Ectodermal cell (in vitro differentiated cells): ENCODE data around the gene ATP6V1F.

Source experiments
- H3K27ac ChIP-seq: 2 replicates; pipeline ENCODE4 v1.7.0; 2013; ENCODE audit warnings: mild to moderate bottlenecking, low read depth, low read length; ENCODE audit not compliant: insufficient read depth, poor library complexity, severe bottlenecking
- H3K27me3 ChIP-seq: 2 replicates; pipeline ENCODE4 v1.7.0; 2013; ENCODE audit warnings: mild to moderate bottlenecking, low read length; ENCODE audit not compliant: insufficient read depth, control insufficient read depth, poor library complexity, severe bottlenecking
- H3K36me3 ChIP-seq: one replicate; pipeline ENCODE4 v1.7.0; 2013; ENCODE audit warnings: low read length; ENCODE audit not compliant: control insufficient read depth, insufficient read depth
- H3K4me1 ChIP-seq: one replicate; pipeline ENCODE4 v1.7.0; 2013; ENCODE audit warnings: low read length; ENCODE audit not compliant: control insufficient read depth, insufficient read depth
- H3K4me3 ChIP-seq: 2 replicates; pipeline ENCODE4 v1.7.0; 2013; ENCODE audit warnings: low read depth, low read length, control low read depth; ENCODE audit not compliant: insufficient read depth
- H3K9me3 ChIP-seq: 2 replicates; pipeline ENCODE4 v1.7.0; 2013; ENCODE audit warnings: mild to moderate bottlenecking, low read length, moderate library complexity; ENCODE audit not compliant: control insufficient read depth
- WGBS, 2 experiments: methylation state at CpG; one replicate each; pipeline ENCODE4 v1.1.7; 2013; ENCODE audit warnings: missing lambda C conversion rate in 2 of 2; 5-methylcytosine and 5-hydroxymethylcytosine counted together

Gene ATP6V1F

DNA sequence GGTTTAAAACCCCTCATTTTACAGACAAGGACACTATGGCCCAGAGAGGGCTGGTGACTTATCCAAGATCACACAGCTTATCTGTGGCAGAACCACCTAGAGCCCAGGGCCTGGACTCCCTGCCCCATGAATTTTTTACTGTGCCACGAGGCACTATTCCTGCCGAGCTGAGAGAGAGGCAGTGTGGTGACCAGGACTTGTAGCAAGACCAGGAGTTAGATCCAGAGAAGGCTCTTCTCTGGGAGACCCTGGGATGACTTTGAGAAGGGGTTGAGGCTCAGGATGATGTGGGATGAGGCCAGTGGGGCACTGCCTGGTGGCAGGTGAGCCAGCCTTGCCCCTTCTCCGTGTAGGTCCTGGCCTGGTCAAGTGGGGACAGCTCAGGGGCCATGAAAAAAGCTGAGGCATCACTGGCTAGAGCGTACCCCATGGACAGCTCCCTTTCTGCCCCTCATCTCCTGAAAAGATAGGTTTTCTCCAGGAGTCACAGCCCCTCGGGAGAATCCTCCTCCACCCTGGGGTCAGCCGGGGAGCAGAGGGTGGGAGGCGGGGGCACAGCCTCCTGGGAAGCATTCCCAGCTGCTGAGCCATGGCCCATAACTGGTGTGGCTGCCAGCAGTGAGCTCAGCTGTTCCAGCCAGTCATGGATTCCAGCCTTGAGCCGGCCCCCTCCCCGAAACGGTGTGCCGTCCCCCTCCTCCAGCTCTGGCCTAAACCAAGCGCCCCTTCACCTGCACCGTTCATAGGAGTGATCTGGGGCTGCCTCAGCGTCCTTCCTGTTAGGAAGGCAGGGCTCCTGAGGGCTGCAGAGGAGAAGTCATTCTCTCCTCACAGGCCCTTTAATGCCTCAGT lies 26.6 kb upstream of the ATP6V1F start:
- Histone ChIP-seq H3K9me3 (no peaks in the 10 kb centered on the region), H3K36me3 (peaks cover 2% of the 10 kb centered on the region), H3K4me3 (no peak overlapping the region), H3K27me3 (peaks cover 3% of the 10 kb centered on the region), H3K27ac (no peak overlapping the region), H3K4me1 (peaks cover 24% of the 10 kb centered on the region)
- 92% methylated on average over 14 of the region's 14 CpGs for WGBS, 2 experiments

DNA sequence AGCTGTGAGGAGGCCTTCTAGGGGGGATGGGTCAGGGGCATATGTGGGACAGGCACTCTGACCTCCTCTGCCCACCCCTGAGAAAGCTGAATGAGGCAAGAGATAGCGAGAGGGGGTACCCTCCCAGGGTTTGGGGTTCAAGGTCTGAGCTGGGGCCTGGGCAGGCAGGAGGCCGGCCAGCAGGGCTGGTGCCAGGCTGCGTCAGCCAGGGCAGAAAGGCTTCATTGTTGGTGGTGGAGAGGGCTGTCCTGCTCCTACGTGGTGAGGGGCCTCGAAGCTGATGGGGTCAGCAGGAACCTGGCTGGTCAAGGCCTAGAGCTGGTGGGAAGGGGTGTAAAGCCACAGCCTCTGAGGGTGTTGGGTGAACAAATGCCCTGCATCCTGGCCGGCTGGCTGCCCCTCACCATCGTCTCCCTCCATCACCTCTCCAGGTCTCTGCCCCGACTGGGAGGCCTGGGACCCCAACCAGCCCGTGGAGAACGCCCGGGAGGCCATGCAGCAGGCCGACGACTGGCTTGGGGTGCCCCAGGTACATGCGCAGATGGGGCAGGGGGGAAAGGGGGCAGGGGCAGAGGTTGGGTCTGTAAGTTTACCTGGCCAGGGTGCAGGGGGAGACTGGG lies 25.8 kb upstream of the ATP6V1F start:
- Histone ChIP-seq H3K4me1 (peaks cover 21% of the 10 kb centered on the region), H3K36me3 (peaks cover 6% of the 10 kb centered on the region), H3K27ac (no peak overlapping the region), H3K4me3 (no peak overlapping the region), H3K27me3 (no peaks in the 10 kb centered on the region), H3K9me3 (no peaks in the 10 kb centered on the region)
- WGBS, 2 experiments = 94 to 96% methylated on average over 14 of the region's 14 CpGs

DNA sequence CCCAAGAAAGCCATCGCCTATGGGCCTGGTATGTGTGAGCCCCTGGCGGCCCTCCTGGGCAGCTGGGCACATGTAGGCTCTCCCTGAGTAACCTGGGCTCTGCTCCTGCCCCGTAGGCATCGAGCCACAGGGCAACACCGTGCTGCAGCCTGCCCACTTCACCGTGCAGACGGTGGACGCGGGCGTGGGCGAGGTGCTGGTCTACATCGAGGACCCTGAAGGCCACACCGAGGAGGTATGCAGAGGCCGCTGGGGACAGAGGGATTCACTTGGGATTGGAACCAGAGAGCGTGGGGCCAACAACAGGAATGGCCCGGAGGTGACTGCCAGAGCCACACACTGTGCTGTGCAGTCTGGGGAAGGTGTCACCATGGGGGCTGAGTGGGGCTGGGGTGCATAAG lies 25.1 kb upstream of the ATP6V1F start:
- H3K9me3 ChIP-seq = no peaks in the 10 kb centered on the region
- no peak overlapping the region for H3K4me3 ChIP-seq
- WGBS, 2 experiments = 96% methylated on average over 16 of the region's 16 CpGs
- peaks cover 15% of the 10 kb centered on the region for H3K4me1 ChIP-seq
- H3K27me3 ChIP-seq = no peaks in the 10 kb centered on the region
- H3K27ac ChIP-seq = no peak overlapping the region
- peaks cover 6% of the 10 kb centered on the region for H3K36me3 ChIP-seq

DNA sequence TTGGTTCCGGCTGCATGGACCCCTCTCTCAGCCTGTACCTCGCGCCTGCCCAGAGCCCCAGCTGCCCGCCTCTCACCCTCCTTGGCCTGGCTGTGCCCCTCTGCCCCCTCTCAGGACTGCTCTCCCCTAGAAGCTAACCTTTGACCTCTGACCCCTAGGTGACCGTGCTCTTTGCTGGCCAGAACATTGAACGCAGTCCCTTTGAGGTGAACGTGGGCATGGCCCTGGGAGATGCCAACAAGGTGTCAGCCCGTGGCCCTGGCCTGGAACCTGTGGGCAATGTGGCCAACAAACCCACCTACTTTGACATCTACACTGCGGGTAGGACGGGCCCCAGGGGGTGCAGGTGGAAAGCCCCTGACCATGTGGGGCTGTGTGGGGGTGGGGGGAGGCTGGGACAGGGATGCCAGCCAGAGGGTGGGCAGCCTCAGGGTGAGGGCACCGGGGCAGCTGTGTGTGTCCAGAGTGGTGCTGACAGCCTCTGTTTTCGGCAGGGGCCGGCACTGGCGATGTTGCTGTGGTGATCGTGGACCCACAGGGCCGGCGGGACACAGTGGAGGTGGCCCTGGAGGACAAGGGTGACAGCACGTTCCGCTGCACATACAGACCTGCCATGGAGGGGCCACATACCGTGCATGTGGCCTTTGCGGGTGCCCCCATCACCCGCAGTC lies 24.4 kb upstream of the ATP6V1F start:
- WGBS, 2 experiments = 95% methylated on average over 22 of the region's 22 CpGs
- Histone ChIP-seq H3K4me1 (peaks cover 8% of the 10 kb centered on the region), H3K27me3 (no peaks in the 10 kb centered on the region), H3K9me3 (no peaks in the 10 kb centered on the region), H3K27ac (no peak overlapping the region), H3K4me3 (no peak overlapping the region), H3K36me3 (peaks cover 6% of the 10 kb centered on the region)

DNA sequence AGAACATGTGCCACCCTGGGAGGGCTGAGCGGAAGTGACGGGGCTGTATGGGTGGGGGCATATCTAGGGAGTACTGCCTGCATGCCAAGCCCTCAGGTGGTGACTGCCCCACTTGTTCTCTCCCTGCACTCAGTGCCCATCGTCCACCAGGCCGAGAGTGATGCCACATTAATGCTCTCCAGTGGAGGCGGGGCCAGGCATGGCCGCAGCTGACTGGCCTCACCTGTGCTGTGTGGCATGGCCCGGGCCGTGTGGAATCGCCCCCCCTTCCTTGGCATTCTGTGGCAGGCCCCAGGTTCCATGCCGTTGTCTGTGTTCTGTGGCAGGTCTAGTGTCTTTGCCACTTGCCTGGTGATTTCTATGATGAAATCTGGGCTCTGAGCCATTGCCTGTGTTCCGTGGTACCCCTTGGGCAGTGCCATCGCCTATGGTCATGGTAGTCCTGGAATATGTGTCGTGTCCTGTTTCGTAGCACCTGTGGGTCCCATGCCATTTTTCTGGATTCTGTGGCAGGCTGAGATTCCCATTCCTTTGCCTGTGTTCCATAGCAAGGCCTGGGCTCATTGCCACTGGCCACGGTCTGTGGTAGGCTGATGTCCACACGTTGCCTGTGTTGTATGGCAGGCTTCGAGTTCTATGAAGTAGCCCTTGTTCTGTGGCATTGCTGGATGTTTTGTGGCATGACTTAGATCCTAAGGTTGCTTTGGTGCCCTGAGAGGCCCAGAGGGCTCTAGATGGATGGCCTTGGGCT lies 23.5 kb upstream of the ATP6V1F start:
- Histone ChIP-seq H3K9me3 (no peaks in the 10 kb centered on the region), H3K27ac (no peak overlapping the region), H3K4me3 (no peak overlapping the region), H3K36me3 (peaks cover 6% of the 10 kb centered on the region), H3K27me3 (no peaks in the 10 kb centered on the region), H3K4me1 (peaks cover under 1% of the 10 kb centered on the region)
- 93% methylated on average over 17 of the region's 17 CpGs for WGBS, 2 experiments

DNA sequence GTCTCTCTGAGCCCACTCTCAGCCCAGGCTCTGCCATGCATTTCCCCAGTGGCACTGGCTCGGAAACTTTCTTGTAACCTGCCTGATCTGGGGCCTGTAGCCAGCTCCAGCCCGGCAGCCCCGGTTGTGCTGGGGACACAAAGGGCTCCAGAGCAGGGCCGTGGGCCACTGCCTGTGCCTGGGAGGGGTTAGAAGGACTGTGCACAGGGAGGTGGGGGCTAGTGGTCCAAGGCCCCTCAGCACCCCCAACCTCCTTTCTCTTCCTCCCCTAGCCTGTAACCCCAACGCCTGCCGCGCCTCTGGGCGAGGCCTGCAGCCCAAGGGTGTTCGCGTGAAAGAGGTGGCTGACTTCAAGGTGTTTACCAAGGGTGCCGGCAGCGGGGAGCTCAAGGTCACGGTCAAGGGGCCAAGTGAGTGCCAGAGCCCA lies 22.9 kb upstream of the ATP6V1F start:
- no peaks in the 10 kb centered on the region for H3K27me3 ChIP-seq
- H3K27ac ChIP-seq = no peak overlapping the region
- H3K4me3 ChIP-seq = no peak overlapping the region
- no peaks in the 10 kb centered on the region for H3K4me1 ChIP-seq
- H3K36me3 ChIP-seq = peaks cover 6% of the 10 kb centered on the region
- 94 to 96% methylated on average over 13 of the region's 13 CpGs for WGBS, 2 experiments
- no peaks in the 10 kb centered on the region for H3K9me3 ChIP-seq

DNA sequence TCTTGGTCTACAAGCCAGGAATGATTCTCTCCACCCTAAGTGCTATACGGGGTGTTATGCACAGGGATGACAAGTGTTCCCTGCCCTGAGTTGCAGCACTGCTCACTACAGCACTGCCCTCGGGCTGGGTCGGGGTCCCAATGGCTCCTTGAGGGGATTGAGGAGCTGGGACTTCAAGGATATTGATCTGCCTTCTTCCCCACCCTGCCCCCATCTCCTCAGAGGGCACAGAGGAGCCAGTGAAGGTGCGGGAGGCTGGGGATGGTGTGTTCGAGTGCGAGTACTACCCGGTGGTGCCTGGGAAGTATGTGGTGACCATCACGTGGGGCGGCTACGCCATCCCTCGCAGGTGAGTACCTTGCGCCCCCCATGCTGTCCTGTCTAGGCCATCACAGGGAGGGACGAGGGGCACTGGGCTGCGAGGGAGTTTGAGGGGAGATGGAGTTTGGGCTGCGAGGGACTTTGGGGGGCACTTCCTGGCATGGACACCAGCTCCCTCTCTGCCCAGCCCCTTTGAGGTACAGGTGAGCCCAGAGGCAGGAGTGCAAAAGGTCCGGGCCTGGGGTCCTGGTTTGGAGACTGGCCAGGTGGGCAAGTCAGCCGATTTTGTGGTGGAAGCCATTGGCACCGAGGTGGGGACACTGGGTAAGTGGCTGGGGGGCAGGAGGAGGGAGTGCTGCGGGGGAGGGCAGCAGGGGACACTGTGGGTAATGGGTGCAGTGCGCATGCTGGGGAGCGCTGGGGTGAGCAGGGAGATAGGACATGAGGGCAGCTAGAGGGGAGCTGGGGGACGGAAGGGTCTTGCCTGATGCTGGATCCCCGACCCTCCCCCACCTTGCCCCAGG lies 22.1 kb upstream of the ATP6V1F start:
- no peaks in the 10 kb centered on the region for H3K4me1 ChIP-seq
- no peaks in the 10 kb centered on the region for H3K27me3 ChIP-seq
- H3K36me3 ChIP-seq = peaks cover 6% of the 10 kb centered on the region
- H3K9me3 ChIP-seq = no peaks in the 10 kb centered on the region
- WGBS, 2 experiments = 92 to 94% methylated on average over 23 of the region's 23 CpGs
- H3K4me3 ChIP-seq = no peak overlapping the region
- H3K27ac ChIP-seq = no peak overlapping the region

DNA sequence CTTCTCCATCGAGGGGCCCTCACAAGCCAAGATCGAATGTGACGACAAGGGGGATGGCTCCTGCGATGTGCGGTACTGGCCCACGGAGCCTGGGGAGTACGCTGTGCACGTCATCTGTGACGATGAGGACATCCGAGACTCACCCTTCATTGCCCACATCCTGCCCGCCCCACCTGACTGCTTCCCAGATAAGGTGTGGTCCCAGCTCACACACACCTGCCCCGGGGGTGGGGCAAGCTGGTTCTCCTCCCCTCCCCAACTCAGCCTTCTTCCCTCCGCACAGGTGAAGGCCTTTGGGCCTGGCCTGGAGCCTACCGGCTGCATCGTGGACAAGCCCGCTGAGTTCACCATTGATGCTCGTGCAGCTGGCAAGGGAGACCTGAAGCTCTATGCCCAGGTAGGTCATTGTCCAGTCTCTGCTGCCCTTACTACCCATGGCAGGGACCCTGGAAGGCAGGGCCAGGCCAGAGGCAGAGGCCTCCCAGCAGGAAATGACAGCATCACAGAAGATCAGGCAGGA lies 21.4 kb upstream of the ATP6V1F start:
- Histone ChIP-seq H3K27me3 (no peaks in the 10 kb centered on the region), H3K4me1 (no peaks in the 10 kb centered on the region), H3K4me3 (no peak overlapping the region), H3K36me3 (peaks cover 6% of the 10 kb centered on the region), H3K9me3 (no peaks in the 10 kb centered on the region), H3K27ac (no peak overlapping the region)
- 93% methylated on average over 17 of the region's 17 CpGs for WGBS, 2 experiments

DNA sequence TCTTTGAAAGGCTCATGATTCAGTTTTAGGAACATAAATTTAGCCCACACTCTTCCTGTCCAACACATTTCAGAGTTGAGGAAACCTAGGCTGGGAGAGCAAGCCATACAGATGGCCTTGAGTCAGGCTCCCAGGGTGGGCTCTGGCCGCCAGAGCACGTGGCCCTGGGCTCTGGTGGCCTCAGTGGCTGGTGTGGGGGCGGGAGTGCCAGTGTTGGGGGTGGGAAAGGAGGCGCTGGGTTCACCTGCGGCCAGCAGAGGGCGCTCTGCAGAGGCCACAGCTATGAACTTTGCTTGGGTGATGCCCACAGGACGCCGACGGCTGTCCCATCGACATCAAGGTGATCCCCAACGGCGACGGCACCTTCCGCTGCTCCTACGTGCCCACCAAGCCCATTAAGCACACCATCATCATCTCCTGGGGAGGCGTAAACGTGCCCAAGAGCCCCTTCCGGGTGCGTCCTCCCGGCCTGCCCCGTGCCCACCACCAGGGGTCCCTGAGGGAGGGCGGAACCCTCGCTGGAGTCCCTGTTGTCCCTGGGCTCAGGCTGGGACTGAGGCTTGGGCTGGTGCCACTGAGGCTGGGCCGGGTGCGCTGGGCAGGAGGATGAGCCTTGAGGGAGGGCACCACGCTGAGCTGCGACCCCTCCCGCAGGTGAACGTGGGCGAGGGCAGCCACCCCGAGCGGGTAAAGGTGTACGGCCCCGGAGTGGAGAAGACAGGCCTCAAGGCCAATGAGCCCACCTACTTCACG lies 20.6 kb upstream of the ATP6V1F start:
- H3K27me3 ChIP-seq = no peaks in the 10 kb centered on the region
- no peak overlapping the region for H3K27ac ChIP-seq
- WGBS, 2 experiments = 76 to 77% methylated on average over 35 of the region's 35 CpGs
- no peaks in the 10 kb centered on the region for H3K9me3 ChIP-seq
- peaks cover 6% of the 10 kb centered on the region for H3K36me3 ChIP-seq
- no peak overlapping the region for H3K4me3 ChIP-seq
- H3K4me1 ChIP-seq = no peaks in the 10 kb centered on the region
